Activated naive CD4-positive, alpha-beta T cell treated with anti-CD3 and anti-CD28 coated beads, Interleukin-2, amount 10 ng/mL, durations not matched to agents 7 days and 5 days (primary cell): ENCODE data around the gene HERC4.
A peak's percentile ranks its signal among the peaks of the same experiment; 100 is the strongest.

Source experiments
- CTCF ChIA-PET: fragments of 350-600 bp; sonication (Branson Sonifier 250); formaldehyde crosslinking; loops from one replicate; lab custom pipeline; 2021; ENCODE audit warnings: antibody characterized with exemption; lab: Charles Lee
- DNase-seq: peaks from one replicate; pipeline ENCODE4 v3.0.0-alpha.2; 2020
- H3K27ac Mint-ChIP-seq: one replicate; pipeline ENCODE4 v1.8.0; 2021; ENCODE audit warnings: mild to moderate bottlenecking, moderate library complexity, mixed read lengths
- H3K27me3 Mint-ChIP-seq: one replicate; pipeline ENCODE4 v1.8.0; 2021; ENCODE audit warnings: mild to moderate bottlenecking, mixed read lengths
- H3K36me3 Mint-ChIP-seq: one replicate; pipeline ENCODE4 v1.8.0; 2021; ENCODE audit warnings: mixed read lengths
- H3K4me1 Mint-ChIP-seq: one replicate; pipeline ENCODE4 v1.8.0; 2021; ENCODE audit warnings: mixed read lengths
- H3K4me3 Mint-ChIP-seq: one replicate; pipeline ENCODE4 v1.8.0; 2021; ENCODE audit warnings: mild to moderate bottlenecking, moderate library complexity, mixed read lengths
- H3K9me3 Mint-ChIP-seq: one replicate; pipeline ENCODE4 v1.8.0; 2021; ENCODE audit warnings: mixed read lengths

HERC4 gene

GRCh38 chr10:67933199-67933598 lies 141.9 kb downstream of the HERC4 start:
- no peak overlapping the region for H3K27ac Mint-ChIP-seq
- peaks cover 43% of the 10 kb centered on the region for H3K36me3 Mint-ChIP-seq
- no peak for DNase-seq
- CTCF ChIA-PET, result no interaction called here
- no peaks in the 10 kb centered on the region for H3K4me1 Mint-ChIP-seq
- H3K27me3 Mint-ChIP-seq, result no peaks in the 10 kb centered on the region
- H3K4me3 Mint-ChIP-seq, result no peak overlapping the region
- no peaks in the 10 kb centered on the region for H3K9me3 Mint-ChIP-seq

GRCh38 chr10:67926951-67927350 lies 148.1 kb downstream of the HERC4 start:
- CTCF ChIA-PET, result interaction anchor here (0.5 to 1.3 kb wide), 2 partner anchors 72 to 452 kb away, joined by 3 read pairs; no protein-coding TSS in a partner anchor
- no peak for DNase-seq
- H3K4me1 Mint-ChIP-seq, result no peaks in the 10 kb centered on the region
- H3K9me3 Mint-ChIP-seq, result no peaks in the 10 kb centered on the region
- H3K27me3 Mint-ChIP-seq, result no peaks in the 10 kb centered on the region
- H3K36me3 Mint-ChIP-seq, result peaks cover 41% of the 10 kb centered on the region
- no peak overlapping the region for H3K27ac Mint-ChIP-seq
- H3K4me3 Mint-ChIP-seq, result no peak overlapping the region

- Mint-ChIP-seq H3K27me3 (no peaks in the 10 kb centered on the region), H3K4me1 (no peaks in the 10 kb centered on the region), H3K4me3 (no peak overlapping the region), H3K9me3 (no peaks in the 10 kb centered on the region), H3K36me3 (peaks cover 36% of the 10 kb centered on the region), H3K27ac (no peak overlapping the region)
- CTCF ChIA-PET, result no interaction called here
- DNase-seq, result no peak
Measured at GRCh38 chr10:67925449-67926005, 149.6 kb downstream of the HERC4 start.

- no peak for DNase-seq
- CTCF ChIA-PET, result interaction anchor here (1.4 kb wide), 1 partner anchor 233 kb away, joined by 4 read pairs; no protein-coding TSS in a partner anchor
- Mint-ChIP-seq H3K4me3 (no peak overlapping the region), H3K36me3 (peaks cover 33% of the 10 kb centered on the region), H3K9me3 (no peaks in the 10 kb centered on the region), H3K4me1 (no peaks in the 10 kb centered on the region), H3K27ac (no peak overlapping the region), H3K27me3 (no peaks in the 10 kb centered on the region)
Measured at GRCh38 chr10:67924136-67924535, 150.9 kb downstream of the HERC4 start.

GRCh38 chr10:67923551-67923950 lies 151.5 kb downstream of the HERC4 start:
- Mint-ChIP-seq H3K27me3 (no peaks in the 10 kb centered on the region), H3K4me1 (no peaks in the 10 kb centered on the region), H3K9me3 (no peaks in the 10 kb centered on the region), H3K4me3 (no peak overlapping the region), H3K36me3 (peaks cover 34% of the 10 kb centered on the region), H3K27ac (no peak overlapping the region)
- CTCF ChIA-PET, result no interaction called here
- no peak for DNase-seq

- Mint-ChIP-seq H3K4me1 (no peaks in the 10 kb centered on the region), H3K27me3 (no peaks in the 10 kb centered on the region), H3K4me3 (no peak overlapping the region), H3K9me3 (no peaks in the 10 kb centered on the region), H3K27ac (no peak overlapping the region), H3K36me3 (peaks cover 31% of the 10 kb centered on the region)
- CTCF ChIA-PET, result interaction anchor here (1.3 kb wide), 1 partner anchor 133 kb away, joined by 3 read pairs; no protein-coding TSS in a partner anchor
- no peak for DNase-seq
Measured at GRCh38 chr10:67921065-67921464, 154.0 kb downstream of the HERC4 start.

- Mint-ChIP-seq H3K27me3 (no peaks in the 10 kb centered on the region), H3K4me3 (no peak overlapping the region), H3K4me1 (no peaks in the 10 kb centered on the region), H3K9me3 (no peaks in the 10 kb centered on the region), H3K36me3 (peaks cover 35% of the 10 kb centered on the region), H3K27ac (no peak overlapping the region)
- DNase-seq, result no peak
- CTCF ChIA-PET, result interaction anchor here (1.2 to 2.6 kb wide), 2 partner anchors 62 to 129 kb away, joined by 3 to 10 read pairs; no protein-coding TSS in a partner anchor
Measured at GRCh38 chr10:67917679-67918078, 157.4 kb downstream of the HERC4 start.

- Mint-ChIP-seq H3K4me1 (no peaks in the 10 kb centered on the region), H3K9me3 (no peaks in the 10 kb centered on the region), H3K27me3 (no peaks in the 10 kb centered on the region), H3K4me3 (no peak overlapping the region), H3K27ac (no peak overlapping the region), H3K36me3 (peaks cover 40% of the 10 kb centered on the region)
- DNase-seq, result no peak
- CTCF ChIA-PET, result interaction anchor here (1.2 to 2.6 kb wide), 3 partner anchors 12 to 129 kb away, joined by 3 to 10 read pairs (median 3); no protein-coding TSS in a partner anchor
Measured at GRCh38 chr10:67917169-67917568, 157.9 kb downstream of the HERC4 start.

- DNase-seq, result no peak
Measured at GRCh38 chr10:67914777-67915340, 160.2 kb downstream of the HERC4 start.

GRCh38 chr10:67912331-67912946 lies 162.6 kb downstream of the HERC4 start:
- no peaks in the 10 kb centered on the region for H3K4me1 Mint-ChIP-seq
- no peaks in the 10 kb centered on the region for H3K27me3 Mint-ChIP-seq
- no peak for DNase-seq
- CTCF ChIA-PET, result no interaction called here
- H3K27ac Mint-ChIP-seq, result peak overlapping the region; percentile 13
- no peak overlapping the region for H3K4me3 Mint-ChIP-seq
- H3K36me3 Mint-ChIP-seq, result peaks cover 61% of the 10 kb centered on the region
- no peaks in the 10 kb centered on the region for H3K9me3 Mint-ChIP-seq

More at GRCh38 chr10:67914777-67915340, 160.2 kb downstream of the HERC4 start:
- H3K27ac Mint-ChIP-seq, result no peak overlapping the region
- H3K36me3 Mint-ChIP-seq, result peaks cover 49% of the 10 kb centered on the region
- CTCF ChIA-PET, result no interaction called here
- H3K9me3 Mint-ChIP-seq, result no peaks in the 10 kb centered on the region
- H3K4me3 Mint-ChIP-seq, result no peak overlapping the region
- no peaks in the 10 kb centered on the region for H3K4me1 Mint-ChIP-seq
- no peaks in the 10 kb centered on the region for H3K27me3 Mint-ChIP-seq

- H3K4me1 Mint-ChIP-seq, result no peaks in the 10 kb centered on the region
- peaks cover 64% of the 10 kb centered on the region for H3K36me3 Mint-ChIP-seq
- H3K9me3 Mint-ChIP-seq, result no peaks in the 10 kb centered on the region
- H3K4me3 Mint-ChIP-seq, result no peak overlapping the region
- no peak for DNase-seq
- CTCF ChIA-PET, result no interaction called here
- H3K27ac Mint-ChIP-seq, result no peak overlapping the region
- H3K27me3 Mint-ChIP-seq, result no peaks in the 10 kb centered on the region
Measured at GRCh38 chr10:67903581-67903980, 171.5 kb downstream of the HERC4 start.

GRCh38 chr10:67893637-67894036 lies 181.4 kb downstream of the HERC4 start:
- CTCF ChIA-PET, result no interaction called here
- no peaks in the 10 kb centered on the region for H3K9me3 Mint-ChIP-seq

GRCh38 chr10:67884842-67885670 lies 190.0 kb downstream of the HERC4 start:
- DNase-seq, result peak; percentile 88
- CTCF ChIA-PET, result interaction anchor here (0.6 to 3.4 kb wide), 3 partner anchors 30 to 134 kb away, joined by 3 to 15 read pairs (median 5); no protein-coding TSS in a partner anchor
- Mint-ChIP-seq H3K27ac (peak overlapping the region; percentile 95), H3K4me1 (peaks cover 36% of the 10 kb centered on the region), H3K27me3 (peaks cover 3% of the 10 kb centered on the region), H3K36me3 (peaks cover 29% of the 10 kb centered on the region), H3K9me3 (no peaks in the 10 kb centered on the region), H3K4me3 (peak overlapping the region; percentile 83)

More at GRCh38 chr10:67893637-67894036, 181.4 kb downstream of the HERC4 start:
- H3K27ac Mint-ChIP-seq, result no peak overlapping the region
- H3K4me1 Mint-ChIP-seq, result peaks cover 16% of the 10 kb centered on the region
- no peak overlapping the region for H3K4me3 Mint-ChIP-seq
- DNase-seq, result no peak
- H3K36me3 Mint-ChIP-seq, result peaks cover 43% of the 10 kb centered on the region
- no peaks in the 10 kb centered on the region for H3K27me3 Mint-ChIP-seq
